HG03045 (cell line): ENCODE results near the gene MAGI1.

Experiments used
- ATAC-seq: cut with Tn5 transposase; IDR thresholded peaks from one replicate; pipeline ENCODE4 v1.9.1; 2021; ENCODE audit warnings: mild to moderate bottlenecking, moderate library complexity; ENCODE audit not compliant: unreplicated experiment

MAGI1 gene

GRCh38 chr3:65777050-65777449 is 261.7 kb downstream of the MAGI1 start:
- ATAC-seq = no peak

GRCh38 chr3:65776494-65776893 is 262.2 kb downstream of the MAGI1 start:
- ATAC-seq = no peak

- no peak for ATAC-seq
Measured at GRCh38 chr3:65776081-65776480, 262.6 kb downstream of the MAGI1 start.

- ATAC-seq = no peak
Measured at GRCh38 chr3:65772758-65773157, 266.0 kb downstream of the MAGI1 start.

GRCh38 chr3:65767551-65767950 is 271.2 kb downstream of the MAGI1 start:
- no peak for ATAC-seq

GRCh38 chr3:65762235-65762580 is 276.5 kb downstream of the MAGI1 start:
- ATAC-seq = no peak

- ATAC-seq = no peak
Measured at GRCh38 chr3:65761446-65762234, 277.1 kb downstream of the MAGI1 start.

- no peak for ATAC-seq
Measured at GRCh38 chr3:65758876-65759598, 279.7 kb downstream of the MAGI1 start.

- no peak for ATAC-seq
Measured at GRCh38 chr3:65758438-65758837, 280.3 kb downstream of the MAGI1 start.

- ATAC-seq = no peak
Measured at GRCh38 chr3:65752636-65753035, 286.1 kb downstream of the MAGI1 start.

GRCh38 chr3:65751123-65751700 is 287.5 kb downstream of the MAGI1 start:
- ATAC-seq = no peak

- ATAC-seq = no peak
Measured at GRCh38 chr3:65749066-65749465, 289.7 kb downstream of the MAGI1 start.

GRCh38 chr3:65748326-65748725 is 290.4 kb downstream of the MAGI1 start:
- no peak for ATAC-seq

- ATAC-seq = no peak
Measured at GRCh38 chr3:65746848-65747247, 291.9 kb downstream of the MAGI1 start.

- ATAC-seq = no peak
Measured at GRCh38 chr3:65745306-65745705, 293.4 kb downstream of the MAGI1 start.

GRCh38 chr3:65742914-65743313 is 295.8 kb downstream of the MAGI1 start:
- no peak for ATAC-seq

- ATAC-seq = no peak
Measured at GRCh38 chr3:65741540-65741939, 297.2 kb downstream of the MAGI1 start.

- ATAC-seq = no peak
Measured at GRCh38 chr3:65739901-65740541, 298.7 kb downstream of the MAGI1 start.

- no peak for ATAC-seq
Measured at GRCh38 chr3:65734792-65735191, 303.9 kb downstream of the MAGI1 start.

- no peak for ATAC-seq
Measured at GRCh38 chr3:65734382-65734781, 304.3 kb downstream of the MAGI1 start.

GRCh38 chr3:65733459-65733858 is 305.3 kb downstream of the MAGI1 start:
- ATAC-seq = no peak
